NB4 (cell line): Measurements from ENCODE around the gene MASP1.

Experiments
- DNase-seq: peaks from one replicate; pipeline ENCODE4 v3.0.0; 2010; ENCODE audit warnings: low read depth
- H3K4me3 ChIP-seq: one replicate; pipeline ENCODE4 v1.5.1; 2011; ENCODE audit warnings: mild to moderate bottlenecking, low read depth, low read length, moderate library complexity
- MYC ChIP-seq: IDR thresholded peaks from 2 replicates; pipeline ENCODE4 v1.6.1; 2011; ENCODE audit warnings: low read depth, low read length
- POLR2A ChIP-seq: IDR thresholded peaks from 2 replicates; pipeline ENCODE4 v1.6.1; 2011; ENCODE audit warnings: mild to moderate bottlenecking; ENCODE audit not compliant: insufficient read length; ENCODE audit errors: extremely low read depth
- TF ChIP-seq, protein P1 (sequence below): IDR thresholded peaks from 2 replicates; pipeline ENCODE4 v1.6.1; 2011; ENCODE audit warnings: low read depth, low read length
- TF ChIP-seq, protein P2 (sequence below): IDR thresholded peaks from one replicate; pipeline ENCODE4 v1.5.1; 2012; ENCODE audit warnings: low read depth, low read length

MASP1 gene

DNA sequence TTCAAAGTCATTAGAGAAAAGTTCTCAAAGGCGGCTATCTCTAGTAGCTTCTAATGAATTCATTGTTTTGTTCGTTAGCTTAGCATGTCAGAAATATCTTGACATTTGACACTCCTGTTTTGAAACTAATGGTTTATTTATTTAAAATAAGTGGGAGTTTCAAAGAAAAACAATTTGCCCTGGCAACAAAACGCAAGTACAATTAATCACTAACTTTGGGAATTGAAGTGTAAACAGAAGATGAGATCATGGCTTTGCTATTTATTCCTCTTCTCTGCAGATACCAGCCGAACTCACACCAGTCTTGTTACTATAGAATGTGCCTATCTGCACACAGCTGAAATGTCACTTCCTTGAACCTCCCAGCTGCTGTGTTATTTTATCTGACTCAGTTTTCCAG is 27.5 kb downstream of the MASP1 start:
- DNase-seq: no peak
- TF ChIP-seq, protein P1, sequence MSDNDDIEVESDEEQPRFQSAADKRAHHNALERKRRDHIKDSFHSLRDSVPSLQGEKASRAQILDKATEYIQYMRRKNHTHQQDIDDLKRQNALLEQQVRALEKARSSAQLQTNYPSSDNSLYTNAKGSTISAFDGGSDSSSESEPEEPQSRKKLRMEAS: no peak
- TF ChIP-seq, protein P2, sequence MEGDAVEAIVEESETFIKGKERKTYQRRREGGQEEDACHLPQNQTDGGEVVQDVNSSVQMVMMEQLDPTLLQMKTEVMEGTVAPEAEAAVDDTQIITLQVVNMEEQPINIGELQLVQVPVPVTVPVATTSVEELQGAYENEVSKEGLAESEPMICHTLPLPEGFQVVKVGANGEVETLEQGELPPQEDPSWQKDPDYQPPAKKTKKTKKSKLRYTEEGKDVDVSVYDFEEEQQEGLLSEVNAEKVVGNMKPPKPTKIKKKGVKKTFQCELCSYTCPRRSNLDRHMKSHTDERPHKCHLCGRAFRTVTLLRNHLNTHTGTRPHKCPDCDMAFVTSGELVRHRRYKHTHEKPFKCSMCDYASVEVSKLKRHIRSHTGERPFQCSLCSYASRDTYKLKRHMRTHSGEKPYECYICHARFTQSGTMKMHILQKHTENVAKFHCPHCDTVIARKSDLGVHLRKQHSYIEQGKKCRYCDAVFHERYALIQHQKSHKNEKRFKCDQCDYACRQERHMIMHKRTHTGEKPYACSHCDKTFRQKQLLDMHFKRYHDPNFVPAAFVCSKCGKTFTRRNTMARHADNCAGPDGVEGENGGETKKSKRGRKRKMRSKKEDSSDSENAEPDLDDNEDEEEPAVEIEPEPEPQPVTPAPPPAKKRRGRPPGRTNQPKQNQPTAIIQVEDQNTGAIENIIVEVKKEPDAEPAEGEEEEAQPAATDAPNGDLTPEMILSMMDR: no peak
- no peak for TF ChIP-seq POLR2A
- TF ChIP-seq MYC: no peak
- H3K4me3 ChIP-seq: no peak overlapping the region

DNA sequence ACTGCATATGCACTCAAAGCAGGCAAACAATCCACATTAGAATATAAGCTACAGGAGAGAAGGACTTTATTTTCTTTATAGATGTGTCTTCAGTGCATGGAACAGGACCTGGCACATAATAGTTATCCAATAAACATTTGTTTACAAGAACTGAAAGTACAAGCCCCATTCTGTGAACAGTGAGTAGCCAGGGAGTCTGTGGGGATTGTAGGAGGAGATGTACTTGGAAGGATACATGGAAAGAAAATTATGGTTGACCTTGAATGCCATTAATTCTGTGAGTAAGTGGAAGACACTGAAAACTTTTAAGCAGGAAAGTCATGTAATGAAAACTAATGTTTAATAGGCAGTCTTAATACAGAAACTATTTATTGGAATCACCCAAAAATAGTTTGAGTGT is 28.3 kb downstream of the MASP1 start:
- TF ChIP-seq, protein P2: no peak
- TF ChIP-seq POLR2A (no peak), MYC (no peak)
- TF ChIP-seq, protein P1: no peak
- no peak overlapping the region for H3K4me3 ChIP-seq

DNA sequence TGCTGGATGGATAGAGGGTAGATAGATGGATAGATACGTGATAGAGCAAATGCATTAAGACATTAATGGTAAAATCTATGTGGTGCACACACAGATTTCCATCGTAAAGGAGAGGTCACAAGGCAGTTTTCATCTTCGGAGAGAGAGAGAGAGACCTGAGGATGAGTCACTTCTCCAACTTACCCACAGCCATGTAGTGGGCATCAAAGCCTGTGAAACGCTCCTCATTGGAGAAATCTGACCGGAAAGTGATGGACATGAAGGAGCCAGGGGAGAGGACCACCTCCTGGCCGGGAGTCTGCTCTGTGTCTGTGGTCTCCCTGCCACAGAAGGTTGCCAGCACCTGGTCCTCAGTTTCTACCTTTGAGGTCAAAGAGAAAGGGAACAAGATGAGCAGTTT is 29.2 kb downstream of the MASP1 start:
- TF ChIP-seq, protein P1: no peak
- TF ChIP-seq, protein P2: no peak
- TF ChIP-seq MYC (no peak), POLR2A (no peak)
- DNase-seq: no peak
- H3K4me3 ChIP-seq: no peak overlapping the region

More for the DNA sequence above, 28.3 kb downstream of the MASP1 start:
- no peak for DNase-seq

DNA sequence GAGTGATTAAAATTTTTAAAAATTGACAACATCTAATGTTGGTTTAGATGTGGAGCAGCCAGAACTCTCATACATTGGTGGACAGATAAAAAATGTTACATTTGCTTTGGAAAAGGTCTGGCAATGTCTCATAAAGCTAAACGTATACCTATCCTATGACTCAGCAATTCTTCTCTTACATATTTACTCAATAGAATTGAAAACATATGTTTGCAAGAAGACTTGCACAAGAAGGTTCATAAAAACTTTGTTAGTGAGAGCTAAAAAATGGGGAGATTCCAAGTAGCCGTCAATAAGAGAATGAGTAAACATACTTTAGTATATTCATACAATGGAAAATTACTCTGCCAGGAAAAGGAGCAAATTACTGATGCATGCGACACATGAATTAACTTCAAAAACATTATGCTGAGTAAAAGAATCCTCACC is 30.0 kb downstream of the MASP1 start:
- TF ChIP-seq, protein P2: no peak
- no peak for TF ChIP-seq MYC
- TF ChIP-seq, protein P1: no peak
- TF ChIP-seq POLR2A: no peak
- DNase-seq: no peak
- H3K4me3 ChIP-seq: no peak overlapping the region

DNA sequence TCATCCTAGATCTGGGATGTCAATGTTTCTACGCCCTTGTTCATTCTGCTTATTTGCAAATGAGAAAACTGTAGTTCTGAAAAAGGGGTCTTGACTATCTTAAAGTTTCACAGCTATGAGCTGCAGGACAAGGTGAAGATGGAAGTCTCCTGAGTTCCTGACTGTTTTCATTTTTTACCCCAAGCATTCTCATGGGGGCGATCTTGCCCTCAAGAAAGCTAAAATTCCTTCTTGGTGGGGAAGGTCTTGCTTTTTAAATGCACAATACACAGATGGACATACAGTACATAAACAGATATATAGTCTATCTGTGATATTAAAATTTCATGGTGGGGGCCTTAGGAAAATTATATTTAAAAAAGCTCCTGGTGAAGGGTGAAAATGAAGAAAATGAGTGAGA is 32.4 kb downstream of the MASP1 start:
- DNase-seq: no peak
- H3K4me3 ChIP-seq: no peak overlapping the region
- TF ChIP-seq, protein P1: no peak
- TF ChIP-seq POLR2A (no peak), MYC (no peak)
- TF ChIP-seq, protein P2: no peak
